ENCODE data around the gene GSTP1.

GSTP1 gene

GRCh38 chr11:67630228-67630942 lies 46.8 kb downstream of the GSTP1 start:
- peak; percentile 98 for DNase-seq (ENCODE audit: low spot score)

DNA sequence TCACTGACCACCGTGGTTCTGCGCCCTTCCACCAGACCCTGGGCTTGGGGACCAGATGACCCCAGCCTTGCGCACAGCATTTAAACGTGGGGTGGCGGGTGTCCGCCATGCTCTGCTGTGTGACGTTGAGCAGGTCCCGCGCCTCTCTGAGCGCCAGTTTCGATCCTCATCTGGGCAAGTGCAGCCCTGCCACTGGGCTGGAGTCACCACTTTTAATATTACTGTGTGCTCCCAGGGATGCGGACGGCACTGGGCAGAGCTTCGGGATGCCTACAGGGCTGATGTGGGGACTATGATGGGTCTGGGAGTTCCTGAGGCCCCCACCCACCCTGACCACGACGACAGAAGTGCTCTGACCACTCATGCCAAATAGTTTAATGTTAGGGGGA lies 47.3 kb downstream of the GSTP1 start:
- DNase-seq (ENCODE audit: low spot score): no peak

DNA sequence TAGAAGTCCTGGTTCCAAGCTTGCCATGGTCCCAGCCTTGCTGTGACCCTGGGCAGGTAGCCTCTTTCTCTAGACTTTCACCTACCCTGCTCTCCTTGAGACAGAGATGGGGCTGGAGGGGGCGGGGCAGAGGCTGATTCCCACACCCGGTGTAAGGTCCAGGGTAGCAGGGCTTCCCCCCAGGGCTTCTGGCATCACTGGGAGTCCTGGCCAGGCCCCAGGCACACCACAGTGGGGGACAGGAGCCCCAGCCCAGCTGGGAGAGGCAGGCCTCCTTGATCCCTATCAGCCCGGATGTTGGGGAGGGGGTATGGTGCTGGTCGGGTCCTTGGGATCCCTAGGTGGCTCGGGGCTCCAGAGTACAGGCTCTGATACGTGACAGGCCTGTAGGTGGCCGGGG lies 47.8 kb downstream of the GSTP1 start:
- no peak for DNase-seq (ENCODE audit: low spot score)

DNA sequence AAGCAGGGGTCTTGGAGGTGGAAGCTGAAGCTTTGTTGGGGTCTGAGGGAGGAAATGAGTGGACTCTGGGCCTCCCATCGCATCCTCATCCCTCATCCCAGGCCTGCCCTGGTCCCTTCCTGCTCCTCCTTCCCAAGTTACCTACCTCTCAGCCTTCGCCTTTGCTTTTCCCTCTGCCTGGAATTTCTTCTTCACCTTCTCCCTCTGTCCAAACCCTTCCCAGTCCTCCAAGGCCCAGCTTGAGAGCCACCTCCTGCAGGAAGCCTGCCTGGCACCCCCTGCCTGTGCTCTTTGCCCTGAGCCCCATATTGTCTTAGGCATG lies 48.2 kb downstream of the GSTP1 start:
- DNase-seq (ENCODE audit: low spot score): no peak

DNA sequence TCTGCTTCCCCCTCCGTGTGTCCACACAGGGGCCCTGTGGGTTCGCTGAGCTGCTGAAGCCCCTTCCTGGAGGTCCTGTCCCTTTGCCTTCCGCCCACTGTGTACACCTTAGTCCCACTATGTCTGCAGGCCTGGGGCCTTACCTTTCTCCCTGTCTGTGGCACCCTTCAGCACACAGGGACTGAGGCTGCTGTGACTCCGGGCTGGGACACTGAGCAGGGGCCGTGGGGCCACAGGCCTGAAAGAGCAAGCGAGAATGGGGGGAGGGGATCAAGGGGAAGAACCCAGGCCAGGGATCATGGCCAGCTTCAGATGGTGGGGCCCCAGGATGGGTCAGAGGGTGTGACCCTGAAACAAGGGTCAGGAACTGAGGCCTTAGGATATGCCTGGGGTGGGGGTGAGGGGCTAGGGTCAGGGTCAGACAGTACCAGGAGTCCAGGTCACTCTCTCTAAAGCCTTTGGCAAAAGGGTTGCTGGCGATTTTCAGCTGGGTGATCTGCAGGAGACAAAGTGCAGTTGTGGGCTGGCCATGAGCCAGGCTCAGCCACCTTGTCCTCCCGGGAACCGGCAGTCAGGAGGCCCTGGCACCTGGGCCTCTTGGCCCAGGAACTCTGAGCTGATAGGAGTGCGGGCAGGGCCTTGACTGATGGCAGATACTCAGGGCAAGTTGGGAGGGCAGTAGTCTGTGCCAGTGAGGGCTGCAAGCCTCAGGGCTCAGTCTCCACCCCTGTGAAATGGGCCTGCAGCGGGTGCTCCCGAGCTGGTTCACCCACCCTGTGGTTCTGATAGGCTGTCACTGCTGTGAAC lies 48.8 kb downstream of the GSTP1 start:
- DNase-seq (ENCODE audit: low spot score): no peak

DNA sequence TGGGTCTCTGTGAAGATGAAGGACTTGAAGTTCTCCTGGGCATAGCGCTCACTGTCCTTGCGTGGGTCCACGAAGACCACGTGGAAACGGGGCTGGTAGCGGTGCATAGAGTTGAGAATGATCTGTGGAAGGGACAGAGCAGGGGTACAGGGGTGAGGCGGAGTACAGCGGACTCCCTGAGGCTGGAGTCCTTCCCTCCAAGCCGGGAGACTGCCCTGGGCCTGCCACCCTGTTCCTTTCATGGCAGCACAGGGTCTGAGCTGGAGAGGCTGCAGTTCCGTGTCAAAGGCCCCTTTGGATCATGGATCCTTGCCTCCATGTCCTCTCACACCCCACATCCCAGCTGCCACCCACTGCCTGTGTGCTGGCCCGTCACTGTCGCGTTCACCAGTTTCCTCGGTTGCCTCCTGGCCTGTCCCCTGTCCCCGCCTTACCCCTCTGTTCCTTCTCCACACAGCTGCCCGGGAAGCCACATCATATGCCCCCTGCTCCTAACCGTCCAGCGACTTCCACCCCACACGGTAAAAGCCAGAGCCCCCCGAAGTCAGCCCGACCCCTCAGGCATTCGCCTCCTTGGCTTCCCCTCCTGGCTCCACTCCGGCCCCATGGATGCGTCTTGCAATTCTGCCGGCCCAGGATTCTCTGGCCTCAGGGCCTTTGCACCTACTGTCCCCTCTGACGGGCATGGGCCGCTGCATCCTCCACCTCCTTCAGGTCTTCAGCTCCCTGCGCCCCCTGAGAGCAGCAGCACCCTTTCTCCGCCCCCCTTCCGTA lies 49.6 kb downstream of the GSTP1 start:
- no peak for DNase-seq (ENCODE audit: low spot score)

DNA sequence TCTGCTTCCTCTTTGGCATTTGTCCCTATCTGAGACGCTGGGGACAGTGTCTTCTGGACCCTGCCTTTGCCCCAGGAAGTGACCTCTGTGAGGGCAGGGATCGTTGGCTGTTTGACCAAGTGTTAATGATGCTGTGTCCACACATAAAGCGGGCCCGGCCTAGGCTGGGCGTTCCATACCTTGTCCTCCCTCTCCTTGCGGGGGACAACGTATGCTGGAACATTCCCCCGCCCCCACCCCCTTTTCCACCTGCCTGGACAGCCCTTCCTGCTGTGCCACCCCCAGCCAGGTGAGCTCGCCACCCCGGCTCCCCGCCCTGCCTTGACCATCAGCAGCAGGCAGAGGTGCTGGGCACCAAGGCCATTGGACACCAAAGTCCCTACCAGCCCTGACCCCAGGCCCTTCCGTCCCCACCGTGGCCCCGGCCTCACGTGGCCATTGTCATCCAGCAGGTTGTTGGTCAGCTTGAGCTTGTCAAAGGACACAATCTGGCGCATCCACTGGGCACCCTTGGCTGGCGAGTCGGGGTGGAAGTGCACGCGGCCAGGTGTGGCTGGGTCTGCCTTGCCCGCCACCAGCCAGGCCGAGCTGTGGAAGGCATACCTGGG lies 50.2 kb downstream of the GSTP1 start:
- DNase-seq (ENCODE audit: low spot score): no peak

DNA sequence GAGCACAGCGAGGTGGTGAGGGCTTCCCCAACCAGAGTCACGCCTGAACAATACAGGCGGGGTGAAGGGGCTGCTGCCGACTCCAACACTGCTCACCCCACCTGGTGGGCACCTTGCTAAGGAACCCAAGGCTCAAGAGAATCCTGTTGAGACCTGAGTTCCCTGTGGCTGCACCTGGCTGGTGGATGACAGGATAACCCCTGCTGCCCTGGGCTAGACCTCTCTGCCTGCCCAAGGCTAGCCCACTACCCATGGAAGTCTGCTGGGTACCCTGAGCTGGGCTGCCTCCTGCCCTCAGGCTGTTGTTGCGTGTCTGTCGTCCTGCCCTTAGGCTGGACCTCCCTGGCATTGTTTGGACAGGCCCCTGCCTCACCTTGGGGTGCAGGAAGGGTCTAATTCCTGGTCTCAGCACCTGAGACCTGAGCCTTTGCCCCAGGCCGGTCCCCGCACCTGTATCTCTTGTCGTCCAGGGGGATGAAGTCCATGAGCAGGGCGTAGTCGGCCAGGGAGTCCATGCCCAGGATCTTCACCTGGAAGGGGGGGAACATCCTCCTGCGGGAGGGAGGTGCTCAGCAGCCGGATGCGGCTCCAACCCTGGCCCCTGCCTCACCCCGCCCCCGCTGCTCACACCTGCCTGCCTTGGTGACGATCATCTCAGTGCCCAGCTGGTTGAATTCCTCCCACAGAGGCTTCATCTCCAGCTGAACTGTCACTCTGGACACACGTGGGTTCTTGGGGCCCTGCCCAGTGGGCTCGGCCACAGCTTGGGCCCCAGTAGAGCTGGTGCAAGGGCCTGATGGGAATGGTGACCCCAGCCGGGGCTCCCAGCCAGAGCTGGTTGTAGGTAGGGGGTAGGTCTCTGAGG lies 51.0 kb downstream of the GSTP1 start:
- DNase-seq (ENCODE audit: low spot score): no peak

DNA sequence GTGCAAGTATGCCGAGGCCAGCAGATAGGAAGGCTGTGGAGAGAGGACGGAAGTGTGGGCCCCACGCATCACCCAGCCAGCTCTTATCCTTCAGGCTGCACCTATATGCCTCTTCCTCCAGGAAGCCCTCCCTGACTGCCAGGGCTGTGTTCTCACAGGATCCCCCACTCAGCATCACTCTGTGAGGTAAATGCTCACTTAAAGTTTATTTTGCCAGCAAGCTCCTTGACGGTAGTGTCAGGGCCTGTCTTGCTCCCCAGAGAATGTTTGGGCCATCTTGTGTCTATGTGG lies 51.6 kb downstream of the GSTP1 start:
- no peak for DNase-seq (ENCODE audit: low spot score)
